ENCODE measurements around the gene TULP4.

DNA sequence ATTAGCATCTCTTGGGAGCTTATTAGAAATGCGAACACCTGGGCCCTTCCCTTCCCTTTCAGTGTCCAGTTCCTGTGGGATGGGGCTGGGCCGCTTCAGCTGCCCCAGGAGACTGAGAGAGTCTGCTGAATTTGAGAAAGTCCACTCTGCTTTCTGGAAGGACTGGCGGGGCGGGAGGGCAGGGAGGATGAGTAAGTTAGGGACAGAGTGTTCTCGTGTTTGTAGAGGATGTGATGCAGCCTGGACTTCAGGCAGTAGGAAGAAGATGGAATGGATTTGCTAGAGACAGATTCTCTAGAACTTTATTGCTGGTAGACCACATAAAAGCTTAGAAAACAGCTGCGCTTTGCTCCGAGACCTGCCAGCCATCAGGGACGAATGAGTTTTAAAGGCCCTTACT lies 1.1 kb upstream of the TULP4 start:
- TF ChIP-seq CBFB (CRISPR knock-in tag; IDR thresholded peaks at IDR 0.05; ENCODE audit: low read depth) (no peak), CREB1 (CRISPR knock-in tag; IDR thresholded peaks at IDR 0.05) (no peak)
- TF ChIP-seq, protein P1, sequence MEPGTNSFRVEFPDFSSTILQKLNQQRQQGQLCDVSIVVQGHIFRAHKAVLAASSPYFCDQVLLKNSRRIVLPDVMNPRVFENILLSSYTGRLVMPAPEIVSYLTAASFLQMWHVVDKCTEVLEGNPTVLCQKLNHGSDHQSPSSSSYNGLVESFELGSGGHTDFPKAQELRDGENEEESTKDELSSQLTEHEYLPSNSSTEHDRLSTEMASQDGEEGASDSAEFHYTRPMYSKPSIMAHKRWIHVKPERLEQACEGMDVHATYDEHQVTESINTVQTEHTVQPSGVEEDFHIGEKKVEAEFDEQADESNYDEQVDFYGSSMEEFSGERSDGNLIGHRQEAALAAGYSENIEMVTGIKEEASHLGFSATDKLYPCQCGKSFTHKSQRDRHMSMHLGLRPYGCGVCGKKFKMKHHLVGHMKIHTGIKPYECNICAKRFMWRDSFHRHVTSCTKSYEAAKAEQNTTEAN (CRISPR knock-in tag; IDR thresholded peaks at IDR 0.05) = no peak
- TF ChIP-seq, protein P2, sequence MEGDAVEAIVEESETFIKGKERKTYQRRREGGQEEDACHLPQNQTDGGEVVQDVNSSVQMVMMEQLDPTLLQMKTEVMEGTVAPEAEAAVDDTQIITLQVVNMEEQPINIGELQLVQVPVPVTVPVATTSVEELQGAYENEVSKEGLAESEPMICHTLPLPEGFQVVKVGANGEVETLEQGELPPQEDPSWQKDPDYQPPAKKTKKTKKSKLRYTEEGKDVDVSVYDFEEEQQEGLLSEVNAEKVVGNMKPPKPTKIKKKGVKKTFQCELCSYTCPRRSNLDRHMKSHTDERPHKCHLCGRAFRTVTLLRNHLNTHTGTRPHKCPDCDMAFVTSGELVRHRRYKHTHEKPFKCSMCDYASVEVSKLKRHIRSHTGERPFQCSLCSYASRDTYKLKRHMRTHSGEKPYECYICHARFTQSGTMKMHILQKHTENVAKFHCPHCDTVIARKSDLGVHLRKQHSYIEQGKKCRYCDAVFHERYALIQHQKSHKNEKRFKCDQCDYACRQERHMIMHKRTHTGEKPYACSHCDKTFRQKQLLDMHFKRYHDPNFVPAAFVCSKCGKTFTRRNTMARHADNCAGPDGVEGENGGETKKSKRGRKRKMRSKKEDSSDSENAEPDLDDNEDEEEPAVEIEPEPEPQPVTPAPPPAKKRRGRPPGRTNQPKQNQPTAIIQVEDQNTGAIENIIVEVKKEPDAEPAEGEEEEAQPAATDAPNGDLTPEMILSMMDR (IDR thresholded peaks at IDR 0.05) = no peak
